Activated T-helper 2 cell treated with anti-CD3 and anti-CD28 coated beads, Interferon-gamma antibody, Interleukin-2, Interleukin-4, amounts not matched to agents 10 μg/mL and 5 μg/mL and 100 μg/mL, durations not matched to agents 14 hours and 24 hours and 36 hours (primary cell): ENCODE results near the gene CDH23. TPM values are rescaled to one million over a fixed set of nuclear protein-coding genes. Genes with fewer than 3 reads are reported as not detected.

Source experiments
- DNase-seq: peaks from one replicate; pipeline ENCODE4 v3.0.0; 2021; ENCODE audit warnings: low spot score
- H3K27ac Mint-ChIP-seq: one replicate; pipeline ENCODE4 v1.8.0; 2021; ENCODE audit warnings: mixed read lengths
- H3K27me3 Mint-ChIP-seq: one replicate; pipeline ENCODE4 v1.8.0; 2021; ENCODE audit warnings: low read depth, mixed read lengths
- H3K36me3 Mint-ChIP-seq: one replicate; pipeline ENCODE4 v1.8.0; 2021; ENCODE audit warnings: low read depth, mixed read lengths
- H3K4me1 Mint-ChIP-seq: one replicate; pipeline ENCODE4 v1.8.0; 2021; ENCODE audit warnings: low read depth, mixed read lengths
- H3K4me3 Mint-ChIP-seq: one replicate; pipeline ENCODE4 v1.8.0; 2021; ENCODE audit warnings: low read depth, mild to moderate bottlenecking, moderate library complexity, mixed read lengths
- H3K9me3 Mint-ChIP-seq: one replicate; pipeline ENCODE4 v1.8.0; 2021; ENCODE audit warnings: mixed read lengths
- intact Hi-C: fragments of 100-400 bp; cut with micrococcal nuclease; formaldehyde crosslinking; loops from one replicate; pipeline ENCODE4 v1.15.1; 2023
- total RNA-seq: library from RNA; stranded (reverse); gene quantifications from 2 replicates; pipeline ENCODE4 v1.2.3, GENCODE V29; 2022

CDH23 gene
- total RNA-seq, 1 donor from 2014 or later = 0.55 TPM

DNA sequence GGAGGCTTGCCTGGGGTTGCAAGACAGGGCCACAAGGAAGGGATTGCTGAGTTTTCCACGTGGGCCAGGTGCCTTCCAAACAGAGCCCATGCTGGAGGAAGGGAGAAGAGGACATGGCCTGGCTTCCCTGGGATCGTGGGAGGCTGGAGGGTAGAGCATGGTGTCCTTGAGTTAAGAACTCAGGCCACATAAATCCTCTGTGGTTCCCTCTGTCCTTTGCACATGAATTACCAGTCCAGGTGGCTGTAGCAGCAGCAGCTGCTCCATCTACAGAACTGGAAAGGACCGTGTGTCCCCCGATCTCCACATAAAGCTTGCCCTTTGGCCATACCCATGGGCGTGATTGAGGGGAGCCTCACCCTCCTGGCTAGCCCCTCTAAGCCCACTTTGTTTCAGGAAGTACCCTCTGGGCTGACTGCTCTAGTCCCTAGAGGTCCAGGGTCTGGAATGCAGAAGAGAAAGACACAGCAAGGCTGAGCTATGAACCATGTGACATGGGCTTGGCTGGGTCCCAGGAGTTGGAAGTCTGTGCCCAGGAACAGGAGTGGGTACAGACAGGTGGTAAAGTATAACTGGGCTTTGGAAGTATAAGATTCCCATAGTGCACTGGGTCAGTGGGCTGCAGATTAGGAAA, 237.9 kb downstream of the CDH23 start:
- Mint-ChIP-seq H3K27ac (no peak overlapping the region), H3K4me1 (peaks cover 5% of the 10 kb centered on the region), H3K4me3 (no peak overlapping the region), H3K9me3 (no peaks in the 10 kb centered on the region), H3K27me3 (peaks cover 5% of the 10 kb centered on the region), H3K36me3 (no peaks in the 10 kb centered on the region)
- intact Hi-C loops = no loop called here
- DNase-seq = no peak

DNA sequence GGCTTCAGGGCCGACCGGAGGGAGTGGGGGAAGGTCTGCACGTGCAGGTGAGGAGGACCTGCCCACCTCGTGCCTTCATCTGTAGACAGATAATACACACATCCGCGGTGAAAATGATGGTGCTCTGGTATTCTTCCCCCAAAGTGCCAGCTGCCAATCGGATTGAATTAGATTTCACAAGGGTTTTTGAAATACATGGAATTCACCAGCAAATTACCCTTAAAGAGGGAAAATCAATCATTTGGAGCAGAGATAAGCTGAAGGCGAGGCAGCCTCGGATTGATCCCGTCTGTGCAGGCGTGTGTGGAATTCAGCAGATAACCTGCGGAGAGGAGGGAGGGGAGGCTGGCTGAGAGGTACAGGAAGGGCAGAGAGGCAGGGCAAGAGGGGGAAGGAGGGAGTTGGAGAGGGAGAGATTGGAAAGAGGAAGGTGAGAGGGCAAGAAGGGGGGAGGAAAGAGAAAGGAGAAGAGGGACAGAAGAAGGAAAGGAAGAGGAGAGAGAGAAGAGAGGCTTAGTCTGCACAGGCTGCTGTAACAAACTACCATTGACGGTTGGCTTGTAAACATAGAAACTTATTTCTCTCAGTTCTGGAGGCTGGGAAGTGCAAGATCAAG, 238.6 kb downstream of the CDH23 start:
- Mint-ChIP-seq H3K36me3 (no peaks in the 10 kb centered on the region), H3K27me3 (peaks cover 5% of the 10 kb centered on the region), H3K27ac (no peak overlapping the region), H3K9me3 (no peaks in the 10 kb centered on the region), H3K4me1 (peaks cover 5% of the 10 kb centered on the region), H3K4me3 (no peak overlapping the region)
- DNase-seq = no peak
- intact Hi-C loops = no loop called here

GRCh38 chr10:71635867-71636266, 239.1 kb downstream of the CDH23 start:
- peaks cover 5% of the 10 kb centered on the region for H3K27me3 Mint-ChIP-seq
- peaks cover 5% of the 10 kb centered on the region for H3K4me1 Mint-ChIP-seq
- H3K36me3 Mint-ChIP-seq = no peaks in the 10 kb centered on the region
- no peak overlapping the region for H3K4me3 Mint-ChIP-seq
- no peak overlapping the region for H3K27ac Mint-ChIP-seq
- no peak for DNase-seq
- intact Hi-C loops = no loop called here
- H3K9me3 Mint-ChIP-seq = no peaks in the 10 kb centered on the region

GRCh38 chr10:71636588-71636987, 239.9 kb downstream of the CDH23 start:
- no peaks in the 10 kb centered on the region for H3K36me3 Mint-ChIP-seq
- intact Hi-C loops = no loop called here
- peaks cover 3% of the 10 kb centered on the region for H3K27me3 Mint-ChIP-seq
- no peak overlapping the region for H3K4me3 Mint-ChIP-seq
- no peaks in the 10 kb centered on the region for H3K9me3 Mint-ChIP-seq
- DNase-seq = no peak
- peaks cover 5% of the 10 kb centered on the region for H3K4me1 Mint-ChIP-seq
- no peak overlapping the region for H3K27ac Mint-ChIP-seq

GRCh38 chr10:71637305-71637704, 240.6 kb downstream of the CDH23 start:
- H3K36me3 Mint-ChIP-seq = no peaks in the 10 kb centered on the region
- H3K4me3 Mint-ChIP-seq = no peak overlapping the region
- peaks cover 3% of the 10 kb centered on the region for H3K27me3 Mint-ChIP-seq
- intact Hi-C loops = no loop called here
- peaks cover 5% of the 10 kb centered on the region for H3K4me1 Mint-ChIP-seq
- no peaks in the 10 kb centered on the region for H3K9me3 Mint-ChIP-seq
- no peak for DNase-seq
- H3K27ac Mint-ChIP-seq = no peak overlapping the region

DNA sequence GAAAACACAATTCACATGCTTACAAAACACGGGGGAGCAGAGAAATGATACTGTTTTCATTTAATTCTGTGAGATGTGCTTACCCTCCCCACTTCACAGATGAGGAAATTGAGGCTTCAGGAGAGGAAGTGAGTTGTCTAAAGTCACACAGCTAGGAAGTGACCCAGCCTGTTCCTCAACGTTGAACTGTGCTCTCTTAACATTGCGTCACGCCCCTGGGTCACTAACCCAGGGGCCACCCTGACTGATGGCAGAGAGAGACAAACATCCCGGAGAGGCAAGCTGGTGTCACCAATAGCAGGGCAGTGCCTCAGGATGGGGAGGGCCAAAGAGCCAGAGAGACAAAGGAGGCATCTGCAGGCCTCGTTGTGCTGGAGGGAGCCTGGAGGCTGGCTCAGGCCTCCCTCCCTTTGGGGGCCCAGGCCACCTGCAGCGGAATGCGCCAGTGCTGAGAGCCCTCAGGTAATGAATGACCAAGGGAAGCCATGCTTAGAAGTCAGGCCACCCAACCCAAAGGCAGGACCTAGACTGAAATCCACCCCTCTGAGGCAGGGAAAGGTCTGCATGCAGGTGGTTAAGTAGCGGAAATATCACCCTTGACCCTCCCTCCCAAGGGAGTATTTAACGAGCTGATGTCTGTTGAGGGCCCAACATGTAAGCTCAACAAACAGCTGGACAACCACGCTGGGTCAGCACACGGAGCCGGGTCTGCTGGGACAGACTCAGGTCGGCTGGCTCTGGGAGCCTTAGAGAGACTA, 241.5 kb downstream of the CDH23 start:
- no peak for DNase-seq
- intact Hi-C loops = no loop called here
- Mint-ChIP-seq H3K4me1 (peaks cover 5% of the 10 kb centered on the region), H3K9me3 (no peaks in the 10 kb centered on the region), H3K27ac (no peak overlapping the region), H3K36me3 (no peaks in the 10 kb centered on the region), H3K4me3 (no peak overlapping the region), H3K27me3 (peaks cover 2% of the 10 kb centered on the region)

GRCh38 chr10:71638822-71639719, 242.4 kb downstream of the CDH23 start:
- no peaks in the 10 kb centered on the region for H3K36me3 Mint-ChIP-seq
- H3K4me3 Mint-ChIP-seq = no peak overlapping the region
- intact Hi-C loops = no loop called here
- no peak overlapping the region for H3K27ac Mint-ChIP-seq
- H3K9me3 Mint-ChIP-seq = no peaks in the 10 kb centered on the region
- no peak for DNase-seq
- H3K27me3 Mint-ChIP-seq = peaks cover 2% of the 10 kb centered on the region
- H3K4me1 Mint-ChIP-seq = peaks cover 5% of the 10 kb centered on the region

GRCh38 chr10:71640607-71641006, 243.9 kb downstream of the CDH23 start:
- Mint-ChIP-seq H3K4me3 (no peak overlapping the region), H3K4me1 (peaks cover 5% of the 10 kb centered on the region), H3K27ac (no peak overlapping the region), H3K27me3 (peaks cover 2% of the 10 kb centered on the region), H3K9me3 (no peaks in the 10 kb centered on the region), H3K36me3 (no peaks in the 10 kb centered on the region)
- intact Hi-C loops = no loop called here
- DNase-seq = no peak

- Mint-ChIP-seq H3K4me1 (peaks cover 5% of the 10 kb centered on the region), H3K27me3 (no peaks in the 10 kb centered on the region), H3K36me3 (no peaks in the 10 kb centered on the region), H3K4me3 (no peak overlapping the region), H3K27ac (no peak overlapping the region), H3K9me3 (no peaks in the 10 kb centered on the region)
- intact Hi-C loops = no loop called here
- no peak for DNase-seq
Measured at GRCh38 chr10:71641449-71641848, 244.7 kb downstream of the CDH23 start.

- Mint-ChIP-seq H3K4me3 (no peak overlapping the region), H3K27ac (no peak overlapping the region), H3K27me3 (no peaks in the 10 kb centered on the region), H3K4me1 (peaks cover 5% of the 10 kb centered on the region), H3K9me3 (no peaks in the 10 kb centered on the region), H3K36me3 (no peaks in the 10 kb centered on the region)
- no peak for DNase-seq
- intact Hi-C loops = no loop called here
Measured at GRCh38 chr10:71641986-71642385, 245.3 kb downstream of the CDH23 start.

- H3K4me1 Mint-ChIP-seq = no peaks in the 10 kb centered on the region
- no peaks in the 10 kb centered on the region for H3K36me3 Mint-ChIP-seq
- H3K4me3 Mint-ChIP-seq = no peak overlapping the region
- H3K27ac Mint-ChIP-seq = no peak overlapping the region
- intact Hi-C loops = no loop called here
- no peak for DNase-seq
- H3K9me3 Mint-ChIP-seq = no peaks in the 10 kb centered on the region
- no peaks in the 10 kb centered on the region for H3K27me3 Mint-ChIP-seq
Measured at GRCh38 chr10:71643904-71644303, 247.2 kb downstream of the CDH23 start.

DNA sequence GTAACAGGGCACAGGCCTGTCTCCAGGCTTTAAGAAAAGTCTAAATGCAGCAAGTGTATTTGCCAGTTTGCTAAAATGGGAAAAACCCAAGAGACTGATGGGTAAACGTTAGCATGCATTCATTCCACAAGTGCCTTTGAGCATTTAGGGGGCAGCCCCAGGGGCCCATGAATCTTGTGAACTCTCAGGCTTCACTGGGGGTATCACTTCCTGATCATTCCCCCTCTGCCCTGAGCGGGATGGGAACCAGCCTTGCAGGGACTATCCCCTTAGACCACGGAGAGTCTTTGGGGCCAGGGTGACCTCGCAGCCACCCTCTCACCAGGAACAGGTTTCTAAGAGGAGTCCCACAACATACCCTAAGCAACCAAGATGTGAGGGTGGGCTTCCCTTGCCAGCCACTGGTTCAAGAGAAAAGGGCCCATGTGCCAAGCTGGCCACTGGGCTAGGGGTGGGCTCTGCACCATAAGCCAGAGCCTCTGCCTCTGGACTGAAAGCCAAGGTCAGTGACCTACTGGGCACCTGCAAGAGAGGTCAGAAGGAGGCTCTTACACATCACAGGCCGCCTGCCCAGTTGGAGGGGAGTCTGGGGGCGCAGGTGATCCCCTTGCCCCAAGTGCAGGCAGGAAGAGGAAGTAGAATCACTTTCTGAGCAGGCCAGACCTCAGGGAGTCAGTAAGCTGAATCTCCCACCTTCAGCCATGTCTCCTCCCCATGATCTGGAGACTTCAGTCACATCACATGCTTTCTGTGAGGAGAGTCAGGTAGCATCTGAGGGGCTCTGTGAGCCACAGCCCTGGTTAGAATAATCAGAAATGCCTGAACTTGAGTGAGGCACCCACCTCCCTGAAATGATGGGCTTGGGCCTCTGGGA, 247.8 kb downstream of the CDH23 start:
- DNase-seq = no peak

More for the DNA sequence above, 247.8 kb downstream of the CDH23 start:
- Mint-ChIP-seq H3K9me3 (no peaks in the 10 kb centered on the region), H3K4me1 (no peaks in the 10 kb centered on the region), H3K4me3 (no peak overlapping the region), H3K36me3 (no peaks in the 10 kb centered on the region), H3K27me3 (no peaks in the 10 kb centered on the region), H3K27ac (no peak overlapping the region)
- intact Hi-C loops = no loop called here
